Activated CD4-positive, alpha-beta T cell treated with anti-CD3 and anti-CD28 coated beads for 48 hours (primary cell): Measurements from ENCODE around the gene ARL14EP.

ENCODE experiments used
- DNase-seq: peaks from one replicate; pipeline ENCODE4 v3.0.0-alpha.2; 2020

Gene ARL14EP

DNA sequence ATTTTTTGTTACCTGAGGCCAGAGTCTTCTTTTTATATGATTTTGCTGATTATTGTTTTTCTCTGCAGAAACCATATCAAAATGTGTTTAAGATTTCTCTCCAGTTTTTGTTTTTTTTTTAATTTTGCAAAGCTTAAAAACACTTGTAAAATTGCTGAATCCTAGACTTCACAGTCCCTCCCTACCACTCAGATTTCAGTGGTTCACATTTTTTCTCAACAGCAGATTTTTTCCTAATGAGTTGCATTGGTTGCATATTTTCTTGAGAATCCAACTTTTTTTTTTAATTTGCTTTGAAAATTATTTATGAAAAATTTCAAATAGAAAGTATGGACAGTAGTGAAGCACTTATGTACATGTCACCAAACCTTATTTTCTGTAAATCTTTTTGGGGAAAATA lies 5.8 kb downstream of the ARL14EP start:
- DNase-seq = no peak

- DNase-seq = no peak
Observed at GRCh38 chr11:30329150-30329940, 6.4 kb downstream of the ARL14EP start.

- no peak for DNase-seq
Observed at GRCh38 chr11:30333405-30333804, 10.5 kb downstream of the ARL14EP start.

DNA sequence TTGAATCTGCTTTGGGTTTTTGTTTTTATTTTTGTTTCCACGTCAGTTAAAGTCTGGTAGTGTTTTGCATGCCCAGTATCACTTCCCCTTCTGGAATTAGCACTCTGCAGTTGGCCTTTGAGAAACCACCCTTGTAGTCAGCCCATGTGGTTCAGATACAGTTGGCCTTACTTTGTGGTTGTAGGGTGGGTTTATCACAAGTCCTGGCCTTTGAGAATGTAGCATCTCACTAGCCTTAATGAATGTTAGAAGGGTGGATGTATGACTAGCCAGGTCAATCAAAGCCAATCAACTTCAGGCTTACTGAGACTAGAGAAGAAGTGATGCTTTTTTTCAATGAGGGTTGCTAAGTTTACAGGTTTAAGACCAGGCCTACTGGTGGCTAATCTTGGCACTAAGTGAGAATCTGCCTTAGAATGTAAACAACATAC lies 19.8 kb downstream of the ARL14EP start:
- no peak for DNase-seq

- DNase-seq = no peak
Observed at GRCh38 chr11:30344085-30344484, 21.2 kb downstream of the ARL14EP start.

DNA sequence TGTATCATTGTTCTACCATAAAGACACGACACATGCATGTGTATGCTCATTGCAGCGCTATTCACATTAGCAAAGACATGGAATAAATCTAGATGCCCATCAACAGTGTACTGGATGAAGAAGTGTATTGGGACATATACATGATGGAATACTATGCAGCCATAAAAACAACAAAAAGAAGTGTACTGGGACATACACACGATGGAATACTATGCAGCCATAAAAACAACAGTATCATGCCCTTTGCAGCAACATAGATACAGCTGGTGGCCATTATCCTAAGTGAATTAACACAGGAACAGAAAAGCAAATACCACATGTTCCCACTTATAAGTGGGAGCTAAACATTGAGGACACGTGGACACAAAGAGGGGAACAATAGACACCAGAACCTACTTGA lies 22.7 kb downstream of the ARL14EP start:
- DNase-seq = no peak

DNA sequence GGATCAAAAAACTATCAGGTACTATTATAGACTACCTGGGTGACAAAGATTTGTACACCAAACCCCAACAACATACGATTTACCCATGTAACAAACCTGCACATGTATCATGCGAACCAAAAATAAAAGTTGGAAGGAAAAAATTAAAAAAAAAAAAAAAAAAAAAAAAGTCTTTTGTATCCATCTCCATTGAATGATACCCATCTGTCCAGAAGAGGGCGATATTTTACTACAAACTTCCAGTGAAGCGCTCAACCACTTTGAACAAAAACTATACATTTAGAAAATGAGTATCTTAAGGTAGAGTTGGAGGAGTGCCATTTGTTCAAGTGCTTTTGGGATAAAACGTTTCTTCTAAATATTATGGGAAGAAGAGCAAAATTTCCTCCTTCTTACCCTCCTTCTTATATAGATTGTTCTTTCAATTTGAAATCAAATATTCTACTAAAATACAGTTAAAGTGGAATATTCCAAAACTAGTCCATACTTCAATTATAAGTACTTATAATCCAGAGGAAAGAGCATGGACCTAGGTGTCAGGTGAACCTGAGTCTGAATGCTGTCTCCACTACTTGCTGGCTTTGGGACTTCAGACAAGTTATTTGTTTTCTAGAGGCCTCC lies 23.3 kb downstream of the ARL14EP start:
- DNase-seq = no peak

DNA sequence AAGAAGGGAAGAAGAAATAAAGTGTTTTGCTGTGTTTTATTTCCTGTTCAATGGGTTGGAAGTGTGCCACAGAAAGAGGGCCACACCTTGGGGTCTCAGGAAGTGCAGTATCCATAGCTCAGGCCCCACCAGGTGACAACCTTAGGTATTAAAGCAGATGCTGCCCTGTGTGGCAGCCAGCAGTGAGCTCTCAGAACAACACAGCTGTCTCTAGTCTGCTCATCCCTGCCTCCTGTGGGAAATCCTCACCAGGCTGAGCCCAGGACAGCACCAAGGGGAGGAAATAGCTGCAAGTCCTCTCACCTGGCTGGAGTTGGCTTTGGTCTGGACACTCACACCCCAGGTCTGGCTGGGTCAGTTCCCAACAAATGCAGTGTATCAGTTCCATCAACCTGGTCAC lies 25.1 kb downstream of the ARL14EP start:
- no peak for DNase-seq

DNA sequence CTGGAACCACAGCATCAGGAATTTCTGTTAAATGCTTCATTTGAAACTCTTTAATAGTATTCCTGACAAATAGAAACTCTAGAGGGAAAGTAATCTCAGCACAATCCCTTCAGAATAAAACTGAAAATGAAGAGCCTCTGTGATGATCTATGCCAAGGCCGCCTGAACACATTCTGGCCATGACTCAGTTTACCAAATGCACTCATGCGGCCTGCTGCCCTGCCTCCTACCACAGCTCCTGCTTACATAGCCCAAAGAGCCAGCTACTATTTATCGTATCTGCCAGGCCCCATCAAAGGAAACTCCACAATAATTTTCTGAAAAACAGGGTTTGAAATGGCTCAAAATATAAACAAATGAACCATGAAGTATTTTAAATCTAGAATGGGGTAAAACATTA lies 27.0 kb downstream of the ARL14EP start:
- no peak for DNase-seq

- no peak for DNase-seq
Observed at GRCh38 chr11:30350384-30350783, 27.5 kb downstream of the ARL14EP start.

DNA sequence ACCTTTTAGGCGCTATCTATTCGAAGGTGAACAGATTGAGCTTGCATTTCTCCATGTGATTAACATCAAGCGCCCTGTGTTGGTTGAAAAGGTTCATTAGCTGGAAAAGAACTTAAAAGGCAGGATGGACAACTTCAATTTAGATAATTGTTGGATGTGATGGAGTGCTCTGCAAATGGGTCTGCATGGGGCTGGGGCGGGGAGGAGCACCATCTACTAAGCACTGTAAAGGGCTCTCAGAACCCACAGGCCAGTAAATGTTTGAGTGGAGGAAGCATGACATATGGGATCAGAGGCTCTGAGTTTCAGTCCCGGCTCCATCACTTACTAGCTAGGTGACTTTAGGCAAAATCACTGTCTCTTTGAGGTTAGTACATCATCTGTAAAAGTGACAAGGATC lies 28.2 kb downstream of the ARL14EP start:
- no peak for DNase-seq

DNA sequence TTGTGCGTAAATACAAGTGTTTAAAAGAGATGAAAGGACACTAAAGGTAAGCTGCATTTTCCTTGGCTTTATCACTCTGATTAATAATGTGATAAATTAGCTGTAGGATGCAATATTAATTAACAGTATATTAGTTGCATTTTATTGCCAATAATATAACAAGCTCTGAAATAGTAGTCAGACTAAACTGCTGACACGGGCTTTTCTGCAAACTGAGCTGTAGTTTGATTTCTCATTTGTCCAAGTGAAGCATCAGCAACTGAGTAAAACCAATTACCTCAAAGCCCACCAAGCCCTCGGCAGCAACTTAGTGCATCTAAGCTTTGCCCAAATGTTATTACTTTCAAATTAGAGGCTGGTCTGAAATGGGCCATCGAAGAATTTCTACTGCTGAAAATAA lies 33.5 kb downstream of the ARL14EP start:
- no peak for DNase-seq

- no peak for DNase-seq
Observed at GRCh38 chr11:30357872-30358271, 35.0 kb downstream of the ARL14EP start.

DNA sequence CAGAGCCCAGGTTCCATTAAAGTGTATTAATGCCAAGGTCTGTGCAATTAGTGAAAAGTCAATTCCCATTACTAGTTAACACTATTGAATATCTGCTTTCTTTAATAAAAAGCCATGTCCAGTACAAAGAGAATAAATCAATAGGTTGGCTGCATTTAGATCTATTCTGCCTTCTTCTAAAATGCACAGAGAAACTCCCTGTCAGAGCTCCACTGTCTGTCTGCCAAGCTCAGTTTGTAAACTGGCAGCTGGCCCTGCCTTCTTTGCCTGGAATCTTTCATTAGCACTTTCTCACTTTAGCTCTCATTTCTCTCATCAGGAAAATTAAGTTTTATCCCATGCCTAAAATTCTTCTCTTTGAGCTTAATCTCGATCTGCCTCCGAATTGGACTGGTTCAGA lies 35.6 kb downstream of the ARL14EP start:
- no peak for DNase-seq

DNA sequence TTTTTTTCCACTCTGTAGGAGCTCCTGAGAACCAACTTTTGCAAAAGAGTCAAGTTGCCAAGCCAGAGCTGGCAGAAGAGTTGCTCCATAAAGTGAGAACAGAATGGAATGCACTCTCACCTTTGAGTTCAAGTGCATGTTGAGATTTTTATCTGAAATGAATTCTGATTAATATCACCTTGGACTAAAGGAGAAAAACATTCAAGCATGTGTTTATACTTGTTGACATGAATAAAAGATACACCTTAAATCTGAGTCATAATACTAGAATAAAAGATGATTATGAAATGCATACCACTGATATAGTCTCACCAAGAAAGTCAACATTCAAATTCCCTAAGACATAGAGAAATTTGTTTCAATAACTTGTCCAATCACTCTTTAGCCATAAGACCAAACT lies 37.8 kb downstream of the ARL14EP start:
- DNase-seq = no peak

DNA sequence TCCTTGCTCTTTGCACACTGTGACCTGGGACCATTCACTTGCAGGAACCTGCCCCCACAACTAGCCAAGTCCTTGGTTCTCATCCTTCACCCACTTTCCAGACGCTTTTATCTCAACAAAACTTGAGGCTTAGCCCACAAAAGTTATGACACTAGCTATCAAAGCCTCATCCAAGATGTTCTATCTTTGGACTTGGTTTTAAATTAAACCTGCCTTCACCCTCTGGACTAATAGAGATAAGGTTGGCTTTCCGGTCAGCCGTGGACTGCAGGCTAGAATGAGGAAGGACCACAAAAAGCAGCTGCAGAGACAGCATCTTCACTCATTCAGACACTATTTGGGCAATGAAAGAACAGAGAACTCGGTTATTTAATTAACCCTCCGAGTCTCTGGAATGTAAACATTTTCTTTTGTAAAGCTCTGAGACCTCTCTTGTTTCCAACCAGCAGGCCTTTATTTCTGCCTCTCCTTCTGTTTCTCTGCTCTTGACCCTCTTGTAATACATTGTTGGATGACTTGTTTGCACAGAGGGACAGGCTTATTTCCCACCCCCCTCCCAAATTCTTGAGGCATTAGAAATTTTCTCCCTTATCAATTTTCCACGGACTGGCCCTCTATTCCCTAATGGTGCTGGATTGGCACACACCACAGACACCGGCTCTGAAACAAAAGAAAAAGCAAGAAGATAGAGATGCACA lies 41.4 kb downstream of the ARL14EP start:
- no peak for DNase-seq

- no peak for DNase-seq
Observed at GRCh38 chr11:30364837-30365482, 42.1 kb downstream of the ARL14EP start.

- no peak for DNase-seq
Observed at GRCh38 chr11:30365793-30366517, 43.1 kb downstream of the ARL14EP start.

DNA sequence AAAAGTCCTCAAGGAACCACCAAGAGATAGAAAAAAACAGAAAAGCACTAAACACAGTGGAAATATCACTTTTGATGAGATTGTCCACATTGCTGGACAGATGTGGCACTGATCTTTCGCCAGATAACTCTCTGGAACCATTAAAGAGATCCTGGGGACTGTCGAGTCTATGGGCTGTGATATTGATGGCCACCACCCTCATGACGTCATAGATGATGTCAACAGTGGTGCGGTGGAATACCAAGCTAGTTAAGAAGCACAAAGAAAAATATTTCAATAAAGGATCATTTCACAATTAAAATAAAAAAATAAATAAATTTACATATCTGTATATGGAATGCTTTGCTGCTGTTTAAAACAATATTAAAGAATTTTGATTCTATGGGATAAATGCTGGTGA lies 45.5 kb downstream of the ARL14EP start:
- DNase-seq = no peak

GRCh38 chr11:30370164-30370563 lies 47.3 kb downstream of the ARL14EP start:
- no peak for DNase-seq

DNA sequence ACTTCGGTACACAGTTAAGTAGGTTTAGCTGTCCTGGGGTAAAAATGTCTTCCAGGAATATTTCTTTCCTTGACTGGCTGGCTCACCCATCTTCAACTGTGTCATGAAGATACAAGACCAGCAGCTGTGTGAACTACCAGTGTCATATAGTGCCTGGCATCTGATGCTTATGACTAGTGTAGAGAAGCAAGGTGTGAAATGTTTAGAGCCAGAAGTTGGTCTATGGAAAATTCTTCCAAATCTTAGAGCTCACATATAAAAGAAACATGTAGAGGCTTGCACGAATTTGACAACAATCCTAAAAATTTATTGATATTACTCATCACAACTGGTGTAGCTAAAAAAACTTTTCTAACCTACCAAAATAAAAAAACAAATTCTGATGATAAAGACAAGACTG lies 54.4 kb downstream of the ARL14EP start:
- DNase-seq = no peak

- no peak for DNase-seq
Observed at GRCh38 chr11:30380846-30381245, 57.9 kb downstream of the ARL14EP start.

DNA sequence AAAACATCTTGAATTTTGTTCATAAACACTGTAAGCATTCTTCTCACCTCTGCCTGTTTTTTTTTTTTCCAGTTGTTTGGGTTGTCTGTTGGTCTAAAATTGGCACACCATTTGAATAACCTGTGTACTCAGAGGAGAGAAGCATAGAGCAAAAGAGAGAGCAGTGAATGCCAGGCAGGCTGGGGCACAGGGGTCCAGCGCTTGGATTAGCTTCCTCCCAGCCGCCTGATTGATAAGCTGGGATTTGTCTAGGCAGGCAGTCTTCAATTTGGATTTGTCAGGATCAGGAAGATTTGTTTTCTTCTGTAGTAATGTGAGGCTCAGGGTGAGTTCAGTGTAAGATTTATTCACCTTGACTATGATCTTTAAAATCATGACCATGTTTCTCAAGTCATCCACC lies 59.0 kb downstream of the ARL14EP start:
- DNase-seq = no peak
